MM.1S (cell line): ENCODE results near the gene BSG.

Experiments
- CTCF ChIP-seq: fragments of 300-600 bp; sonication (generic); IDR thresholded peaks from 2 replicates; pipeline ENCODE4 v1.5.1; 2016; ENCODE audit warnings: antibody characterized with exemption, low read length, mixed read lengths
- EZH2 ChIP-seq: fragments of 300-600 bp; sonication (generic); optimal IDR thresholded peaks from 2 replicates; pipeline ENCODE3; 2017; ENCODE audit warnings: low read depth, mild to moderate bottlenecking, antibody characterized with exemption, low read length, mixed read lengths

GRCh38 chr19:591099-591958, 18.9 kb downstream of the BSG start:
- no peak for TF ChIP-seq EZH2
- no peak for TF ChIP-seq CTCF
